D341Med (cell line): Measurements from ENCODE around the gene CTCF.

ENCODE experiments used
- DNase-seq: peaks from one replicate; pipeline ENCODE4 v3.0.0; 2012; ENCODE audit warnings: low spot score

CTCF gene

DNA sequence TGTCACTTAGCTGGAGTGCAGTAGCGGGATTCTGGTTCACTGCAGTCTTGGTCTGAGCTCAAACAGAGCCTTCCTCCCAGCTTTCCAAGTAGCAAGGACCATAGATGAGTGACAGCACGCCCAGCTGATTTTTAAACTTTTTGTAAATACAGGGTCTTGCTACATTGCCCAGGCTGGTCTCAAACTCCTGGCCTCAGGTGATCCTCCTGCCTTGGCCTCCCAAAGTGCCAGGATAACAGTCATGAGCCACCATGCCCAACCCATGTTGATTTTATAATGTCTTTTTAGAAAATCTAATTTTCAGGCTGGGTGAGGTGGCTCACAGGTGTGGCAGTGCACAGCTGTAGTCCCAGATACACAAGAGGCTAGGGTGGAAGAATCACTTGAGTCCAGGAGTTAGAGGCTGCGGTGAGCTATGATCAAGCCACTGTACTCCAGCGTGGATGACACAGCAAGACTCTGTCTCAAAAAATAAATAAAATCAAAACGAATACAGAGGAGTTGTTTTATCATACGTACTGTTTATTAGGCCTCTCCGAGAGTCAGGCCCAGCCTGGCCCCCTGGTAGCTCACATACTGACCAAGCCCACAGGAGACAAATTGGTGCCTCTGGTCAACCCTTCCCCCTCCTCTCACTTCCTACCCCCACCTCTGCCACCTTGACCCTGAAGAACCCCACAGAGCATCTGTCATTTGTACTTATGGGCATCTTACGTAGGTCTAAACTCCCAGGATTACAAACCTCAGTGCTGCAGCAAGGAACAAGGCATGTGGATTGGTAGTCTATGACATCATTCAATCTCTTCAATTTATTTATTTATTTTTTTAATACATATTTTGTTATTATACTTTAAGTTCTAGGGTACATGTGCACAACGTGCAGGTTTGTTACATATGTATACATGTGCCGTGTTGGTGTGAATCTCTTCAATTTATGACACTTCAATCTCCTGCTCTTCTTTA is 117.9 kb downstream of the CTCF start:
- DNase-seq, result no peak

- DNase-seq, result no peak
Observed at GRCh38 chr16:67683767-67684166, 121.4 kb downstream of the CTCF start.

GRCh38 chr16:67685388-67686112 is 123.2 kb downstream of the CTCF start:
- no peak for DNase-seq
